ENCODE measurements around the gene HERPUD1.

DNA sequence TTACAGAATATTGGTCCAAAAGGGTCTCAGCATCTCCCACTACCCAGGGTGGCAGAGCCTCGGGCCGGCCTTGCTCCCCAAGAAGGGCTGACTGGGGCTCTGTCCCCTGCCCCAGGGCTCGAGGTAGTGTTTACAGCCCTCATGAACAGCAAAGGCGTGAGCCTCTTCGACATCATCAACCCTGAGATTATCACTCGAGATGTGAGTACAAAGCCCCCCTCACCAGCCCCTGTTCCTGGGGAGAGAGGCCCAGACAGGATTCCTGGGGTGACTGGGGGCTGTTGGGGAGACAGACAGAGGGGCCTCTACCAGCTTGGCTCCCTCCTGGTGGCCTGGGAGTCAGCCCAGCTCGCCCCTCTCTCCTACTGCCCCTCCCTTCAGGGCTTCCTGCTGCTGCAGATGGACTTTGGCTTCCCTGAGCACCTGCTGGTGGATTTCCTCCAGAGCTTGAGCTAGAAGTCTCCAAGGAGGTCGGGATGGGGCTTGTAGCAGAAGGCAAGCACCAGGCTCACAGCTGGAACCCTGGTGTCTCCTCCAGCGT is 51.3 kb downstream of the HERPUD1 start:
- TF ChIP-seq, protein P1, sequence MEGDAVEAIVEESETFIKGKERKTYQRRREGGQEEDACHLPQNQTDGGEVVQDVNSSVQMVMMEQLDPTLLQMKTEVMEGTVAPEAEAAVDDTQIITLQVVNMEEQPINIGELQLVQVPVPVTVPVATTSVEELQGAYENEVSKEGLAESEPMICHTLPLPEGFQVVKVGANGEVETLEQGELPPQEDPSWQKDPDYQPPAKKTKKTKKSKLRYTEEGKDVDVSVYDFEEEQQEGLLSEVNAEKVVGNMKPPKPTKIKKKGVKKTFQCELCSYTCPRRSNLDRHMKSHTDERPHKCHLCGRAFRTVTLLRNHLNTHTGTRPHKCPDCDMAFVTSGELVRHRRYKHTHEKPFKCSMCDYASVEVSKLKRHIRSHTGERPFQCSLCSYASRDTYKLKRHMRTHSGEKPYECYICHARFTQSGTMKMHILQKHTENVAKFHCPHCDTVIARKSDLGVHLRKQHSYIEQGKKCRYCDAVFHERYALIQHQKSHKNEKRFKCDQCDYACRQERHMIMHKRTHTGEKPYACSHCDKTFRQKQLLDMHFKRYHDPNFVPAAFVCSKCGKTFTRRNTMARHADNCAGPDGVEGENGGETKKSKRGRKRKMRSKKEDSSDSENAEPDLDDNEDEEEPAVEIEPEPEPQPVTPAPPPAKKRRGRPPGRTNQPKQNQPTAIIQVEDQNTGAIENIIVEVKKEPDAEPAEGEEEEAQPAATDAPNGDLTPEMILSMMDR (IDR thresholded peaks at IDR 0.05; ENCODE audit: low read depth, low read length, poor library complexity, severe bottlenecking): no peak
- TF ChIP-seq EZH2phosphoT487 (IDR thresholded peaks at IDR 0.05; ENCODE audit: borderline replicate concordance, low read length): no peak

All from DOHH2 (cell line).